DMS79 treated with DMSO at 0.1 percent for 48 hours (cell line): ENCODE results near the gene SUSD3.
"Not testable (repeated sequence)": the region's sequence is repeated elsewhere in the genome, so short reads cannot be mapped to it uniquely, and the experiment has no call there.

Experiments
- DNase-seq: peaks from one replicate; lab custom pipeline; 2025; lab: John Stamatoyannopoulos, UW

The SUSD3 gene

GRCh38 chr9:93058355-93059010 lies at the start of gene SUSD3:
TSS of gene SUSD3 (plus strand) at chr9:93058701. CDS start at chr9:93058743, 42 bp downstream.
- no peak for DNase-seq

- peak; percentile 40 for DNase-seq
These were observed 49.0 kb upstream of the SUSD3 start for GRCh38 chr9:93009337-93010015.

DNA sequence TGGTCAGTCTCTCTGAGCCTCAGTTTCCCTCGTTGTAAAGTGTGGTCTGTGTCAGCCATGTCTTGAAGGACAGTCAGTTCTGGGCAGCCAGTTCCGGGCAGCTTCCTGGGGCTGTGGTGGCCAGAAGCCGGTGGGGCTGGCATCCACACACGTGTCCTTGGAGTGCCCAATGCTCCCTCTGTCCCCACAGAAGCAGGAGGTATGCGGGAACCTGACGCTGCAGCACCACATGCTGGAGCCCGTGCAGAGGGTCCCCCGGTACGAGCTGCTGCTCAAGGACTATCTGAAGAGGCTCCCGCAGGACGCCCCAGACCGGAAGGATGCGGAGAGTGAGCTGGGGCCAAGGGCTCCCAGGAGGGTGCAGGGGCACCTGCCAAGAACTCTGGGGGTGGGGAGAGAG lies 48.4 kb upstream of the SUSD3 start:
- DNase-seq = no peak

- DNase-seq = no peak
These were observed 47.8 kb upstream of the SUSD3 start for GRCh38 chr9:93010704-93011103.

DNA sequence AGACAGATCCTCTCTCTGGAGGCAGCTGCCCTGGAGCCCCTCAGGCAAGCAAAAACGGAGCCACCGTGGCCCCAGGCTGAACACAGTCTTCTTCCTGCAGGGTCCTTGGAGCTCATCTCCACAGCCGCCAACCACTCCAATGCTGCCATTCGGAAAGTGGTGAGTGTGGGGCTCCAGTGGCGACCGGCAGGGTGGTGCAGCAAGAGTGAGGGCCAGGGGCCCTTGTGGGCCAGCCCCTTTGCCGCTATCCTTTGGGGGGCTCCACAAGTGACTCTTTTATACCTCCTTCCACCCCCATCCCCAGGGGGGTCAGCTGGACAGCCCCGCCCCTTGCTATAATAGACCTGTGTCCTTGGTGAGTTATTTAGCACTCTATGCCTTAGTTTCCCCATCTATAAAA lies 47.4 kb upstream of the SUSD3 start:
- no peak for DNase-seq

DNA sequence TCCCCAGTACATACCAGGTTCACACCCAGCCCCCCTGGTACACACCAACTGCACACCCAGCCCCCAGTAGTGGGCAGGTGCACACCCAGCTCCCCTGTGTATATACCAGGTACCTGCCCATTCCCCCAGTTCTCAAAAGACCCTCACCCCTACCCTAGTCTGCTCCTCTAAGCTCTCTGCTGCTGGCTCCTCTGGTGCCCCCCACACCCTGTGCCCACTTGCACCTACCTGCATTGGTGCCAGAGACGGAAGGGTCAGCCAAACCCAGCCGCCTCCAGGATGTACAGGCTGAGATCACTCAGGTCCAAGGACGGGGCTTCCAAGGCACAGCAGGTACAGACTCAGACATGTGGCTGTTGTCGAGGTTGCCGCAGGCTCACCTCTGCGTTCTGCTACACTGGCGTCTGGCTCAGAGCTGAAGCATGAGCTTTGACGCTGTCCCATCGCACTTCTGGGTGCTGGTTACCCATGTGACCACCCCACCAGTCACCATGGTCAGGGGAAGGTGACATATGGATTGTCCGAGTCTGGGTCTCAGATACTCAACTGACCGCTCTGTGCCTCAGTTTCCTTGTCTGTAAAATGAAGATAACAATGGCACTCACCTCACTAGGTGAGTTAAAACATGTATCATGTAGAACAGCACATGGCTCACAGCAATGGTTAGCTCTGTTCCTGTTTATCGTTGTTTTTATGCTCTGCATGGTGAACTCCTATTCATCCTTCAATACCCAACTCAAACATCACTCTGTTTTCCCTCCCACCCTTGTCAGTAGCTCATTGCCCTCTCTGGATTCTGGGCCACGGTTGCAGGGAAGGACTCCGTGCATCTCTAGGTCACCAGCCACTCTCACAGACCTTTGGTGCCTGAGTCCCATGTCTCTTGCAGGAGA lies 45.3 kb upstream of the SUSD3 start:
- no peak for DNase-seq

DNA sequence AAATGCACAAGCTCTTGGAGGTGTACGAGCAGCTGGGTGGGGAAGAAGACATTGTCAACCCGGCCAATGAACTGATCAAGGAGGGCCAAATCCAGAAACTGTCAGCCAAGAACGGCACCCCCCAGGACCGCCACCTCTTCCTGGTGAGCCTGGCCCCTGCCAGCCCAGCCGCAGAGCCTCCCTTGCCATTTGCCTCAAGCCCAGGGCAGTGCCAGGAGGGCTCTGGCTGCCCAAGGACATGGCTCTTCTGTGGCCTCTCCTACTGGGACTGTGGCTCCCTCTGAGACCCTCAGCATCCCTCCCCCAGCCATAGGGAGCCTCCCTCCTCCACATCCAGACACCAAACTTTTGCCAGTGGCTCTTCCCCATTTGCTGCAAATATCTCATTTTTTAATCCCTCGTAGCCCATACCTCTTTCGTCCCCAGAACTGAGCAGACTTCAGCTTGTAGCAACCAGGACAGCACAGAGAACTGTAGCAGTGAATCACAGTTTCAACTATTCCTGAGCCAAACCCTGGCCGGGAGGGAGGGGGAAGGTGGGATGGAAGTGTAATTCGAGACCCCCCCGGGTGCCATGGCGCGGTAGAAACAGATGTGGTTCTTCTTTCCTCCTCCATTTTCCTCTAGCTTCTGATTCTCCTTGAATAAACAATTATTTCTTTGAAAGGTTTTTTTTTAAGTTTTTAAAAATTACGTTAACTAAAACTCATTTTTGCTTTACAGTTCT lies 44.5 kb upstream of the SUSD3 start:
- no peak for DNase-seq

DNA sequence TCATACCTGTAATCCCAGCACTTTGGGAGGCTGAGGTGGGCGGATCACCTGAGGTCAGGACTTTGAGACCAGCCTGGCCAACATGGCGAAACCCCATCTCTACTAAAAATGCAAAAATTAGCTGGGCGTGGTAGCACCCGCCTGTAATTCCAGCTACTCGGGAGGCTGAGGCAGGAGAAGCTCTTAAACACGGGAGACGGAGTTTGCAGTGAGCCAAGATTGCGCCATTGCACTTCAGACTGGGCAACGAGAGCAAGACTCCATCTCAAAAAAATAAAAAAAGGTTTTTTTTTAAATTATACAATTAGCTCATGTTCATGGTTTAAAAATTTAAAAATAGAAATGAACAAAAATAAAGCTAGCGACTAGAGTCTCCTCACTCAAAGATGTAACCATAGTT lies 43.3 kb upstream of the SUSD3 start:
- not testable (repeated sequence) for DNase-seq

DNA sequence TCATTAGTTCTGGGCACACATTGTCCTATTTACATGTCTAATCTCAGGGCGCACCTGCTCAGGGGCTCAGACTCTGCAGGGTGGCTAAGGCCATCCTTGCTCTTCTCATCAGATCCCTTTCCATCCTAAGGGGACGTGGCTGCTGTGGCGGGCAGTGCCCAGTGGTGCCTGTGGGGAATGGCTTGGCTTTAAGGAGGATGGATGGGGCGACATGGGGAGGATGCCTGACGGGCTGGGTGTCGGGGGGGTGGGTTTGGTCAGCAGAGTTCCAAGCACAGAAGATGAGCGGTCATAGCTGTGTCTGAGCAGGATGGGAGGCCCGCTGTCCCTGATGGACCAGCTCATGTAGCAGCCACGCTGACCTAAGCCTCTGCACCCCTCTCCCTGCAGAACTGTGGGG lies 40.9 kb upstream of the SUSD3 start:
- no peak for DNase-seq

DNA sequence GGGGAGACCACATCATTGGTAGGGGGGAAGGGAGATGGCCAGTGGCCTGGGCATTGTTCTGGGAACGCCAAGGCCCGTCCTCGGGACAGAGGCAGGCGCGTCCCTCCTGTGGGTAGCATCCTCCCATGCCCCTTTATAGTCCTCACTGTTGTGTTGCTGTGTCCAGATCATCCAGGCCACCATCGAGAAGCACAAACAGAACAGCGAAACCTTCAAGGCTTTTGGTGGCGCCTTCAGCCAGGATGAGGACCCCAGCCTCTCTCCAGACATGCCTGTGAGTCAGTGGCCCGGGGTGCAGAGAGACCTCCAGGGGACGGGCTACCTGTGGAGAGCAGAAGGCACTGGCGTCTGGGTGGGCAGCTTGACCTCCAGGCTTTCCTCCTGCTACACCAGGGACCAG lies 38.4 kb upstream of the SUSD3 start:
- no peak for DNase-seq

DNA sequence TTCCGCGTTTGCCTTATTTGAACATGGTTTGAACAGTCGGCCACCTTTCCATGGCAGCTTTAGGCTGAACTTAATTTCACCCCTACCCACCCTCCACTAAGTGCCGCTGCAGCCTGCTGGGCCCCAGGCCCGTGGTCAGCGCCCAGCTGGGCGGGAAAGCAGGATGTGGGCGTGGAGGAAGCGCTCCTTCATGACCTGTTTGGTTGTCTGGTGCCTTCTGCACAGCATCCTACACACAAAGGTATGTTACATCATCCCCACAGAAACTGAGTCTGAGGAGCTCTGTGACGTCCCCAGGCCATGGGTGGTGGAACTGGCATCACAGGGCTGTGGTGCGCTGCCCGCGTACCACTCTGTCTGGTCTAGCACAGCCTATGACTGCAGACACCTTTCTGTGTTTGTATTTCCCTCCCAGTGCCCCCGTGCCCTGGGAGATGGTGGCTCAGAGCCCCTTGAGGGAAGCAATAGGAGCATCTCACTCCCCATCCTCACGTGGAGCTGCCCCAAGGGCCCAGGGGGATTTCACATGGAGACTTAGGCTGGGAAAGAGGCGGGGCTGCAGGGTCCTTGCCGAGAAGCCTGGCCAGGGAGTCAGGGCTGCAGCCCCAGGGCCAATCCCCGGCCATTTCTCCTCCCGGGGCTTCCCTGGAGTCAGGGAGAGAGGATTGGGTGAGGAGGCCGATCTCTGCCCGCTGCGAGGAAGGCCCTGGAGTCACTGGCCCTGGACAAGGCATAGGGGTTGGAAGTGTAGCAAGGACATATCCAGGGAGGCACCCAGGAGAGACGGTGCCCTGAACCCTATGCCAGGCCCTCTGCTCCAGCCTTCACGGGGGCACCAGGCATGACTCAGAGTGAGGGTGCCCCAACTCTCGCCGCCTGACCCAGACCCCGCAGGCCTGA lies 37.5 kb upstream of the SUSD3 start:
- no peak for DNase-seq

DNA sequence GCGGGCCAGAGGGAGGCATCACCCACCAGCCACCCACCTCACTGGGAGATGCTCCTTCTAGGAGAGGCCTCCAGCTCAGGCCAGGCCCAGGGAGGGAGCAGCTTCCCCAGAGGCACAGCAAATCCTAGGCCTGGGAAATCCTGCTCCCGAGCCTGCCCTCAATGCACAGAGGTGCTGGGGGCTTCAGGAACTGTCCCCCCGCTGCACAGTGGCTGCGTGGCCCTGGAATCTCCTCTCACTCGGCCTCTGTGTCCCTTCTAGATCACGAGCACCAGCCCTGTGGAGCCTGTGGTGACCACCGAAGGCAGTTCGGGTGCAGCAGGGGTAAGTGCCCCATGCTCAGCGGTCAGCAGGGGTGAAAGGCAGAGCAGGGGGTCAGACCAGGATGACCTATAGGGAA lies 36.4 kb upstream of the SUSD3 start:
- no peak for DNase-seq

- no peak for DNase-seq
These were observed 35.6 kb upstream of the SUSD3 start for GRCh38 chr9:93022721-93023520.

GRCh38 chr9:93023521-93023815 lies 35.0 kb upstream of the SUSD3 start:
- DNase-seq = no peak

- DNase-seq = no peak
These were observed 33.9 kb upstream of the SUSD3 start for GRCh38 chr9:93024646-93024910.

GRCh38 chr9:93024986-93025630 lies 33.4 kb upstream of the SUSD3 start:
- no peak for DNase-seq

- no peak for DNase-seq
These were observed 32.8 kb upstream of the SUSD3 start for GRCh38 chr9:93025736-93026135.

- DNase-seq = no peak
These were observed 31.9 kb upstream of the SUSD3 start for GRCh38 chr9:93026640-93027039.

DNA sequence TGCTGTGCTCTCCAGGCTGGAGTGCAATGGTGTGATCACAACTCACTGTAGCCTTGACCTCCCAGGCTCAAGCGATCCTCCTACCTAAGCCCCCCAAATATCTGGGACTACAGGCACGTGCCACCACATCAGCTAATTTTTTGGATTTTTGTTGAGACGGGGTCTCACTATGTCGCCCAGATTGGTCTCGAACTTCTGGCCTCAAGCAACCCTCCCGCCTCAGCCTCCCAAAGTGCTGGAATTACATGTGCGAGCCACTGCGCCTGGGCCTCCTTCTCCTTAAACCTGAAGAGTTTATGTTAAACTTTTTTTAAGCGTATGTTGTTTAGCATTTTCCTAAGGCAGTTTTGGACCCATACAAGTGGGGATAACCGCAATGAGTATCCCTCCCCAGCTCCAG lies 30.8 kb upstream of the SUSD3 start:
- DNase-seq = no peak

DNA sequence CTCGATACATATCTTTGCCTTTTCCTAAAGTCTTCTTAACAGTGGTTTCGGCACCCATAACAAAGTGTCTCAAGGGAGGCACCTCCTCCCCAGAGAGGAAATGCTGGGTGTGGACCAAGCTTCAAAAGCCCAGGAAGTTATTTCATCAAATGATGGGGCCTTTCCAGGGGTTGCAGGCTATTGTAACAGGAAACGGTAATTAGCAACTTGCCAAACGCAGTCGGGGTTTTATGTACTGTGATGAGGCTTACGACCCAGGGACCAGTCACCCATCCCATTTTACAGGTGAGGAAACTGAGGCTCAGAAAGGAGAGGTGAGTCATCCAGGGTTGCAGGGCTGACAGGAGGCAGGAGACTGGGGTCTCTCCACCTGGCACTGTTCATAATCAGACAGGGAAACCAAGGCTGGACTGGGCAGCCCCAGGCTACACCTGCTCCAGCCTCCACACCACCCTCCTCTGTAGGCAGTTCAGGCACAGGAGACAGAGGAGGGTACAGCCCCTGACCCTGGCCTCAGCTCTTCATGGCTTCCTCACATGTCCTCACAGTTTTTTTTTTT lies 30.0 kb upstream of the SUSD3 start:
- DNase-seq = no peak
